ENCODE data around the gene ANKRD49. TPM values are rescaled to one million over a fixed set of nuclear protein-coding genes. Genes with fewer than 3 reads are reported as not detected.

The ANKRD49 gene
- total and polyA plus RNA-seq, 2 of the 8 experiments (the other 6 are each of a cell fraction or from before 2014, with no cell fraction given) = 7.4 to 12.2 TPM

- no peak overlapping the region for H2BK5ac ChIP-seq (ENCODE audit: low read depth, low read length)
- no peak overlapping the region for H2BK120ac ChIP-seq (replicated peaks; ENCODE audit: low read depth, low read length)
- H3K4me2 ChIP-seq (ENCODE audit: insufficient read depth in 1 of 2, low read depth in 2 of 2, low read length in 2 of 2) = no peak overlapping the region
- no peak overlapping the region for H3K27ac ChIP-seq (ENCODE audit: low read depth, low read length)
- H2AFZ ChIP-seq (ENCODE audit: low read length) = no peak overlapping the region
- no peak overlapping the region for H2BK20ac ChIP-seq (ENCODE audit: low read length)
- H4K20me1 ChIP-seq (replicated peaks in 1 of 2; ENCODE audit: control insufficient read depth in 1 of 2, insufficient read depth in 2 of 2, low read length in 2 of 2) = no peaks in the 10 kb centered on the region
- no peak overlapping the region for H4K91ac ChIP-seq (replicated peaks; ENCODE audit: insufficient read length, low read length)
- no peaks in the 10 kb centered on the region for H3K27me3 ChIP-seq (replicated peaks in 1 of 4; ENCODE audit: control insufficient read depth in 3 of 4, extremely low read depth in 1 of 4, insufficient read depth in 3 of 4, low read length in 3 of 4)
- H3K4me1 ChIP-seq (replicated peaks in 1 of 4; ENCODE audit: control insufficient read depth in 3 of 4, insufficient read depth in 4 of 4, low read length in 3 of 4) = no peaks in the 10 kb centered on the region
- no peaks in the 10 kb centered on the region; a peak in 1 of 4 replicates for H3K79me2 ChIP-seq (ENCODE audit: control insufficient read depth in 1 of 2, insufficient read depth in 2 of 2, low read length in 2 of 2)
- no peaks in the 10 kb centered on the region for H3K9me3 ChIP-seq (ENCODE audit: insufficient read depth in 2 of 2, low read depth in 1 of 2, low read length in 1 of 2)
- POLR2A ChIA-PET (ENCODE audit: partially characterized antibody) = no interaction called here
- no peak overlapping the region for H2BK15ac ChIP-seq (ENCODE audit: low read length)
- no peak overlapping the region for H3K9ac ChIP-seq (replicated peaks in 1 of 4; ENCODE audit: extremely low read depth in 1 of 4, low read depth in 3 of 4, low read length in 3 of 4)
- no peak overlapping the region for H3K23ac ChIP-seq (ENCODE audit: insufficient read length)
- no peak overlapping the region for H4K8ac ChIP-seq (ENCODE audit: extremely low read depth, insufficient read depth, low read length)
- no peaks in the 10 kb centered on the region; the same call in 1 of the 2 replicates for H3K23me2 ChIP-seq (ENCODE audit: low read depth, low read length)
- CTCF ChIA-PET (ENCODE audit: partially characterized antibody) = interaction anchor here (0.6 to 1.2 kb wide), 2 partner anchors 10 to 17 kb away, joined by 3 to 4 read pairs; no protein-coding TSS in a partner anchor
- H3K4me3 ChIP-seq (ENCODE audit: extremely low read depth in 1 of 4, insufficient read depth in 2 of 4, low read depth in 3 of 4, low read length in 4 of 4) = no peak overlapping the region
- WGBS, 2 experiments (ENCODE audit: extremely low coverage in 1 of 2, insufficient coverage in 1 of 2, insufficient read length in 1 of 2, insufficient replicate concordance in 2 of 2, low coverage in 1 of 2, low lambda C conversion rate in 2 of 2, missing lambda C conversion rate in 1 of 2) = 88% methylated on average over 4 of the region's 4 CpGs; no CpG with 5 or more reads in 1 of the 2 experiments
- peaks cover 0 to 45% (median 7%) of the 10 kb centered on the region in 4 experiments; a peak in 6 of 8 replicates for H3K36me3 ChIP-seq (ENCODE audit: control insufficient read depth in 2 of 4, insufficient read depth in 4 of 4, low read length in 3 of 4)
- no peaks in the 10 kb centered on the region for H3K79me1 ChIP-seq (ENCODE audit: low read depth, low read length)
- TF ChIP-seq SIX5 (IDR thresholded peaks at IDR 0.05; ENCODE audit: low read depth, low read length) = no peak
- TF ChIP-seq MAFK (IDR thresholded peaks at IDR 0.05; ENCODE audit: low read depth, low read length) = 0 out of 2 replicates have a peak, but pooled peaks have one; percentile 15
- TF ChIP-seq RAD21 (IDR thresholded peaks at IDR 0.05 in 1 of 2, conservative IDR thresholded peaks at IDR 0.05 in 1 of 2; ENCODE audit: low read depth in 2 of 2, low read length in 2 of 2) = no peak
- H2BK12ac ChIP-seq (ENCODE audit: low read depth, low read length) = no peak overlapping the region
- H3K56ac ChIP-seq (replicated peaks; ENCODE audit: insufficient read length, low read depth, low read length) = no peak overlapping the region
- no peak overlapping the region for H3K14ac ChIP-seq (ENCODE audit: insufficient read length)
- H4K5ac ChIP-seq (ENCODE audit: insufficient read length, low read depth, low read length) = no peak overlapping the region
- no peak overlapping the region for H3K18ac ChIP-seq (ENCODE audit: extremely low read depth, low read length)
- H3K4ac ChIP-seq (replicated peaks; ENCODE audit: insufficient read length, low read depth, low read length) = no peak overlapping the region
- FAIRE-seq = no peak
- no peak for DNase-seq (ENCODE audit: low read depth in 1 of 2, low spot score in 2 of 2)
- H2AK5ac ChIP-seq (ENCODE audit: low read depth, low read length) = no peak overlapping the region
Measured at GRCh38 chr11:94457118-94458029, 36.4 kb upstream of the ANKRD49 start.

All from H1 (cell line).